Sigmoid colon (tissue), 7 donors: ENCODE data around the gene CLTCL1. TPM values are rescaled to one million over a fixed set of nuclear protein-coding genes. Genes with fewer than 3 reads are reported as not detected.

Source experiments
- DNase-seq: peaks from one replicate; pipeline ENCODE4 v3.0.0-alpha.2; 2019
- H3K27ac ChIP-seq, 4 donors: fragments of 200-600 bp; sonication (generic); one replicate each; pipeline ENCODE4 v1.5.1; 2016 to 2019; ENCODE audit warnings: mild to moderate bottlenecking in 1 of 4
- H3K27me3 ChIP-seq, 3 donors: fragments of 200-600 bp; sonication (generic); one replicate each; pipeline ENCODE4 v1.5.1; 2019; ENCODE audit warnings: mild to moderate bottlenecking in 1 of 3
- H3K36me3 ChIP-seq, 4 donors: fragments of 200-600 bp; sonication (generic); one replicate each; pipeline ENCODE4 v1.5.1; 2016 to 2019
- H3K4me1 ChIP-seq, 4 donors: fragments of 200-600 bp; sonication (generic); one replicate each; pipeline ENCODE4 v1.5.1; 2017 to 2019
- H3K4me3 ChIP-seq, 4 donors: fragments of 200-600 bp; sonication (generic); one replicate each; pipeline ENCODE4 v1.5.1; 2017 to 2019; ENCODE audit warnings: mild to moderate bottlenecking in 2 of 4, moderate library complexity in 1 of 4
- H3K9me3 ChIP-seq, 4 donors: fragments of 200-600 bp in 3 of 4; sonication (generic) in 3 of 4; one replicate each; pipeline versions ENCODE4 v1.5.1 to v1.6.1; 2013 to 2019
- EP300 ChIP-seq, 4 donors: sonication (generic); formaldehyde crosslinking; IDR thresholded peaks; one replicate each; pipeline ENCODE4 v1.6.1; 2017; ENCODE audit warnings: antibody characterized with exemption in 4 of 4
- POLR2A ChIP-seq, 2 donors: fragments of 450-650 bp; IDR thresholded peaks; one replicate each; pipeline ENCODE4 v1.6.1; 2016; ENCODE audit warnings: antibody characterized with exemption in 2 of 2, mild to moderate bottlenecking in 2 of 2, moderate library complexity in 2 of 2
- POLR2AphosphoS5 ChIP-seq, 4 donors: sonication (generic); formaldehyde crosslinking; IDR thresholded peaks; one replicate each; pipeline ENCODE4 v1.6.1; 2017; ENCODE audit warnings: antibody characterized with exemption in 4 of 4
- WGBS, 2 donors: extraction: QIAGEN DNeasy Blood & Tissue Kit; methylation state at CpG; one replicate each; pipeline ENCODE4 v1.1.7; 2013; 5-methylcytosine and 5-hydroxymethylcytosine counted together
- intact Hi-C: fragments of 100-400 bp; cut with DNase I; formaldehyde crosslinking; loops from one replicate; pipeline ENCODE4 v1.15.1; 2023
- polyA plus RNA-seq, 3 donors: library from polyadenylated mRNA; stranded (reverse); fragments of 200-250 nt; gene quantifications; one replicate each; pipeline ENCODE4 v1.2.3, GENCODE V29; 2013
- total RNA-seq, 4 donors: library from RNA; depleted of rRNA; stranded (reverse); fragments of >200 nt; gene quantifications; one replicate each; pipeline ENCODE4 v1.1.0, GENCODE V29; 2016
- TF ChIP-seq, protein P1 (sequence below), 4 experiments: fragments of 450-650 bp in 3 of 4; fragments of 200-600 bp in 1 of 4; IDR thresholded peaks; one replicate each; pipeline ENCODE4 v1.5.1; 2016 to 2019; ENCODE audit warnings: antibody characterized with exemption in 4 of 4, mild to moderate bottlenecking in 3 of 4, moderate library complexity in 2 of 4
- donor health status: healthy with polysubstance abuse.
- donor health status: Bipolar disorder and iron deficiency.
- donor health status: healthy.

Gene CLTCL1
- total and polyA plus RNA-seq, 7 donors, result 0.92 to 5.0 (median 2.4) TPM

DNA sequence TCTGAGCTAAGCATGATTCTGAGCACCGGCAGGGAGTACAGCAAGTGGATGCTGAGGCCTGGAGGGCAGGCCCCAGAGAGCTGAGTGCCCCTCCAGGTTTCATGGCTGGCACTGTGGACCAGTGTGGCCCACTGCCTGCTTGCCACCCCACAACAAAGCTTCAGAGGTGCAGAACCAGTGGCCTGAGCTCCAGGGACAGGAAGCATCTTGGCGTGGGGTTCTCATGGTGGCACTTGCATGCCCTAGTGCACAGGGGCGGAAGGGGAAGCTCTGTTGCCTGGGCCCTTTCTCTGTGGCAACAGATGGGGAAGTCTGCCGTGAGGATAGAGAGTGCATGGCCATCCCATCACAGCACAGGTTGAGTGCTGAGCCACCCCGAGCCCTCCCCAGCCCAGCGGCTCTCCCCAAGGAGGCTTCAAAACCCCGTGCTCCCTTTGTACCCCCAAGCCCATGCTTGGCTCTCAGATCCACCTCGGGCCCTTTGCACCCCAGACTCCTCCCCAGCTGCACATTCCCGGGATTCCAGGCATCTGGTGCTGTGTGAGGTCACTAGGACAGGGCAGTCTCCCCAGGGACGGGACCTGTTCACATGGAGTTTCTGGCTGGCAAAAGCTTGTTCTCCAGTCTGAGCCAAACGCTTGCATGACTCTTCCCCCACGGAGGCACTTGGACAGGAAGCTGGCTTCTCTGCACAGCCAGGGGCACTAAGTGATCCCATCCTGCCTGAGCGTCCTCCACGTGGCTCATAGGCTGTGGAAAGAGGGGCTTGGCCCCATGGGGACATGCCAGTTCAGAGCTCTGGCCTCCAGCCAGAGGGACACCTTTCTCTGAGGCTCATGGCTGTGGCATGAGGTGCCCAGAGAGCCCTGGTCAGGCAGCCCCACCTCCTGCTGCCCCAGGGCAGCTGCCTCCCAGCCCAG, 117.2 kb downstream of the CLTCL1 start:
- DNase-seq, result peak; percentile 73
- Histone ChIP-seq H3K27me3 (peaks cover 2 to 4% (median 3%) of the 10 kb centered on the region in 3 donors), H3K4me1 (peaks cover 0 to 75% (median 64%) of the 10 kb centered on the region in 4 donors), H3K27ac (no peak overlapping the region), H3K9me3 (no peaks in the 10 kb centered on the region), H3K36me3 (no peaks in the 10 kb centered on the region), H3K4me3 (no peak overlapping the region)
- 52 to 62% methylated on average over 14 of the region's 14 CpGs for WGBS, 2 donors
- intact Hi-C loops, result loop anchor here (5.0 kb wide), 2 partner anchors 258 to 273 kb away; partner anchors contain the start of genes C22orf39, HIRA and MRPL40
- TF ChIP-seq POLR2AphosphoS5 (IDR thresholded peaks at IDR 0.05), result no peak
- TF ChIP-seq POLR2A (IDR thresholded peaks at IDR 0.05), result no peak
- no peak for TF ChIP-seq EP300 (IDR thresholded peaks at IDR 0.05)
- TF ChIP-seq, protein P1, sequence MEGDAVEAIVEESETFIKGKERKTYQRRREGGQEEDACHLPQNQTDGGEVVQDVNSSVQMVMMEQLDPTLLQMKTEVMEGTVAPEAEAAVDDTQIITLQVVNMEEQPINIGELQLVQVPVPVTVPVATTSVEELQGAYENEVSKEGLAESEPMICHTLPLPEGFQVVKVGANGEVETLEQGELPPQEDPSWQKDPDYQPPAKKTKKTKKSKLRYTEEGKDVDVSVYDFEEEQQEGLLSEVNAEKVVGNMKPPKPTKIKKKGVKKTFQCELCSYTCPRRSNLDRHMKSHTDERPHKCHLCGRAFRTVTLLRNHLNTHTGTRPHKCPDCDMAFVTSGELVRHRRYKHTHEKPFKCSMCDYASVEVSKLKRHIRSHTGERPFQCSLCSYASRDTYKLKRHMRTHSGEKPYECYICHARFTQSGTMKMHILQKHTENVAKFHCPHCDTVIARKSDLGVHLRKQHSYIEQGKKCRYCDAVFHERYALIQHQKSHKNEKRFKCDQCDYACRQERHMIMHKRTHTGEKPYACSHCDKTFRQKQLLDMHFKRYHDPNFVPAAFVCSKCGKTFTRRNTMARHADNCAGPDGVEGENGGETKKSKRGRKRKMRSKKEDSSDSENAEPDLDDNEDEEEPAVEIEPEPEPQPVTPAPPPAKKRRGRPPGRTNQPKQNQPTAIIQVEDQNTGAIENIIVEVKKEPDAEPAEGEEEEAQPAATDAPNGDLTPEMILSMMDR (IDR thresholded peaks at IDR 0.05), result no peak

DNA sequence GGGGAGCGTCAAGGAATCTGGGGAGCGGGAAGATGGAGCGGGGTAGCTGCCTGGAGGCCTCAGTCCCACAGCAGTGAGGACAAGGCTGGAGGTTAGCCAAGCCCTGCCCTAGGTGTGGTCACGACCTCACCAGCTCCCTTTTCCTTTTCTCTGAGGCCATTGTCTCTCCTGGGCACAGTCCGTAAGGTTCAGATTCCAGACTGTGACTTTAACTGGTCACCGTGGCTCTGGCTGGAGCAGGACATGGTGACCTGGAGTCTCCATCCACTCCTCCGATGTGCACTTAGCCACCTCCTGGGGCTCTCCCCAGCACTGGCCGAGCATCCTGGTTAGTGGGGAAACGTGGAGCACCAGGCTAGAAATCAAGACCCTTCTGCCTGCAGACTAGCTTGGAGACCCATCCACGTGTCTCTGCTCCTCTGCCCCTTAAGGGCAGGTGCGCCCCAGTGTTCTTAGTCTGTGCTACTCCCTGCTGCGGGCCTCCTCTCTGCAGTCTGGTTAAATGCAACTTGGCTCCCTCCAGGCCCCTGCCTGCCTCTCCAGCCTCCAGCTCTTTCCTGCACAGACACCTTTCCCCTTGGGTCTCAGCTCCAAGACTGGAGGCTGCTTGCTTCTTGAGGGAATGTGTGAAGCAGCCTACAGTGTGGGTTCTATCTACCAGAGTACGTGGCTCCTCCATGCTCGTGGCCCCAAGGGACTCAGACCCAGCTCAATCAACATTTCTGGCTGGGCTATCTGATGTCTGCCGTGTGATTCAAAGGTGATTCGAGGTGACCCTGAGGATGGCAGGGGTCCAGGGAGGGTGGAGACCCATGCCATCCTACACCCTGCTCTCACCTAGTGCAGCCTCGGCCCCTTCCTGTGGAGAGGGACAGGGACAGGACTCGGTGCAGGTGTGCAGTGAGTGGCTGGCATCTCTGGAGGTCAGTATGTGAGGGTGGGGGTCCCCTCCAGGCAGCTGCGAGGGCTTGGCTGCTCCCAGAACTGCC, 118.2 kb downstream of the CLTCL1 start:
- intact Hi-C loops, result no loop called here
- TF ChIP-seq, protein P1 (IDR thresholded peaks at IDR 0.05), result no peak
- no peak for TF ChIP-seq POLR2AphosphoS5 (IDR thresholded peaks at IDR 0.05)
- WGBS, 2 donors, result 48 to 73% methylated on average over 19 of the region's 19 CpGs
- Histone ChIP-seq H3K4me1 (peaks cover 0 to 74% (median 66%) of the 10 kb centered on the region in 4 donors), H3K27me3 (peaks cover 7 to 14% (median 13%) of the 10 kb centered on the region in 3 donors), H3K9me3 (no peaks in the 10 kb centered on the region), H3K4me3 (no peak overlapping the region), H3K36me3 (no peaks in the 10 kb centered on the region), H3K27ac (no peak overlapping the region)
- DNase-seq, result no peak

DNA sequence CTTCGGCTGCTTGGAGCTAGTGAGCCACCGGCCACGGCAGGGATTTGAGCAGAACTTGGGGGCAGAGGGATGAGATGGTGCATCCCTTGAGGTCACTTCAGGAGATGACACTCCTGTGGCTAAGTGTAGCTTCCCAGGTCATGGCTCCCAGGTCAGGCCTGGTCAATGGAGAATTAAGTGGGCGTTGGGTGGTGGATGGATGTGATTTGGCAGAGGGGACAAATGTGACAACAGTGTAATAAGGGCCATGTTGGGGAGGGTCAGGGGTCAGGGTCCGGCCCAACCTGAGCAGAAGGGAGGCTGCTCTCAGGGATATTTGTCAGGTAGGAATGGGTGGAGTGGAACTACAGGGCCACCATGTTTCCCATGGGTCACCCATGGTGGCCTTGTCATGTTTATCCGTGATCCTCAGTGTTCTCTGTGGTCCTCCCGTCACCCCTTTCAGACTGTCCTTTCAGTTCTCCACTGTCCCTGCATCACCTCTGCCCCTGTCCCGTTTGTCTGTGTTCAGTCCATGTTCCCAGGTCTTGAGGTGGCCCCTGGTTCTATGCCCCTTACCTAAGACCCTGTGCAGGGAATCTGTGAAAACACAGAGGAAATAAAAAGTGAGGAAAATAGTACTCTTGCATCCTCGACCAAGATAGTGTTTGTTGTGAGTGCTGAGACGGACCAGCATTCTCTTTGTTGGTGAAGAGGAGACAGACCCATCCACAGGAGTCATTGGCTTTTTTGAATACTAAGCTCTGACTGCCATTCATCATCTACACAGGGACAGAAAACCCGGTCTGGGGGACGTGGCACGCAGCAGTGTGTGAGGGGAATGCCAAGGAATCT, 119.1 kb downstream of the CLTCL1 start:
- H3K4me3 ChIP-seq, result peak overlapping the region; percentile 69 to 99 (median 97)
- H3K9me3 ChIP-seq, result no peaks in the 10 kb centered on the region
- peaks cover 0 to 66% (median 61%) of the 10 kb centered on the region in 4 donors for H3K4me1 ChIP-seq
- no peak for TF ChIP-seq EP300 (IDR thresholded peaks at IDR 0.05)
- TF ChIP-seq POLR2A (IDR thresholded peaks at IDR 0.05), result no peak
- TF ChIP-seq POLR2AphosphoS5 (IDR thresholded peaks at IDR 0.05), result no peak
- TF ChIP-seq, protein P1 (IDR thresholded peaks at IDR 0.05), result no peak
- 12 to 40% methylated on average over 13 of the region's 13 CpGs for WGBS, 2 donors
- DNase-seq, result no peak
- peaks cover 7 to 23% (median 22%) of the 10 kb centered on the region in 3 donors for H3K27me3 ChIP-seq
- no peaks in the 10 kb centered on the region for H3K36me3 ChIP-seq
- intact Hi-C loops, result no loop called here
- peak overlapping the region; percentile 84 to 95 (median 91) for H3K27ac ChIP-seq

DNA sequence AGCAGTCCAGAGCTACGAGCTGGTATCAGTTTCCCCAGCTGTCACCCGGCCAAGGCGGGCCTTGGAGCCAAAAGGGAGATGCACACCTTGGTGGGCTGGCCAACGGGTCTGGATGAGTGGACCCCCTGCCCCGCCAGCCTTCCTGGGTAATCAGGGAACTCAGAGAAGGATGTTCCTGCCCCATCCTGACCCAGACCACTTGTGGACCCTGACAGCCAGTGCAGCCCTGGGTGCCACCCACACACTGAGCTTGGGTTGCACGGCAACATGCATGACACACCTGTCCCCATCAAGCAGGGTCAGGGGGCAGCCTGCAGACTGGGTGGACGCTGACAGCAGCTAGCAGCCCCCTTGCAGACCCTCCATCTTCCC, 121.6 kb downstream of the CLTCL1 start:
- no peak for DNase-seq
- H3K4me1 ChIP-seq, result peaks cover 0 to 54% (median 50%) of the 10 kb centered on the region in 4 donors

More for the DNA sequence above, 121.6 kb downstream of the CLTCL1 start:
- H3K27me3 ChIP-seq, result peaks cover 7 to 44% (median 32%) of the 10 kb centered on the region in 3 donors
- H3K9me3 ChIP-seq, result no peaks in the 10 kb centered on the region
- H3K27ac ChIP-seq, result no peak overlapping the region
- H3K4me3 ChIP-seq, result peak overlapping the region in 1 of 4 donors; percentile 40
- intact Hi-C loops, result no loop called here
- no peaks in the 10 kb centered on the region for H3K36me3 ChIP-seq
- WGBS, 2 donors, result 34 to 54% methylated on average over 7 of the region's 7 CpGs
- TF ChIP-seq EP300 (IDR thresholded peaks at IDR 0.05), result no peak
- TF ChIP-seq POLR2A (IDR thresholded peaks at IDR 0.05), result no peak
- TF ChIP-seq, protein P1 (IDR thresholded peaks at IDR 0.05), result no peak
- no peak for TF ChIP-seq POLR2AphosphoS5 (IDR thresholded peaks at IDR 0.05)
